Lower lobe of right lung (tissue), 2 donors: ENCODE results near the gene CCL7. TPM values are rescaled to one million over a fixed set of nuclear protein-coding genes. Genes with fewer than 3 reads are reported as not detected.

ENCODE experiments used
- ATAC-seq, 2 donors: fragments of 200-7000 bp; cut with Tn5 transposase; one replicate each; pipeline ENCODE4 v1.9.1; 2020 to 2022; ENCODE audit warnings: mild to moderate bottlenecking in 2 of 2, moderate library complexity in 2 of 2
- DNase-seq: peaks from one replicate; pipeline ENCODE4 v3.0.0-alpha.2; 2020
- H3K27ac ChIP-seq: fragments of 200-600 bp; one replicate; pipeline ENCODE4 v1.8.0; 2022
- H3K27me3 ChIP-seq: fragments of 200-600 bp; one replicate; pipeline ENCODE4 v1.8.0; 2022; ENCODE audit warnings: low read depth
- H3K36me3 ChIP-seq: fragments of 200-600 bp; one replicate; pipeline ENCODE4 v1.8.0; 2022; ENCODE audit warnings: mild to moderate bottlenecking
- H3K4me1 ChIP-seq: fragments of 200-600 bp; one replicate; pipeline ENCODE4 v1.8.0; 2022
- H3K4me3 ChIP-seq: fragments of 200-600 bp; one replicate; pipeline ENCODE4 v1.8.0; 2022; ENCODE audit warnings: mild to moderate bottlenecking
- H3K9me3 ChIP-seq: fragments of 200-600 bp; one replicate; pipeline ENCODE4 v1.8.0; 2022
- intact Hi-C: fragments of 100-400 bp; cut with DNase I; formaldehyde crosslinking; loops from one replicate; pipeline ENCODE4 v1.11.0; 2022
- total RNA-seq: library from RNA; stranded (reverse); fragmentation: NEBNext Ultra II Directional; extraction: Animal tissue kit (Norgen Biotek cat#: 25700); gene quantifications from one replicate; pipeline ENCODE4 v1.2.1, GENCODE V29; 2021
- TF ChIP-seq, protein P1 (sequence below): fragments of 200-600 bp; IDR thresholded peaks from one replicate; pipeline ENCODE4 v1.8.0; 2022; ENCODE audit warnings: antibody characterized with exemption, mild to moderate bottlenecking
- donor health status: DM: no; HTN: yes; CAD: no; lungs with severe emphysema.

CCL7 gene
- total RNA-seq, 1 donor from 2014 or later: not detected

GRCh38 chr17:34255841-34256240 lies 14.2 kb upstream of the CCL7 start:
- Histone ChIP-seq H3K36me3 (no peaks in the 10 kb centered on the region), H3K27ac (peak overlapping the region; percentile 71), H3K4me3 (peak overlapping the region; percentile 51), H3K27me3 (no peaks in the 10 kb centered on the region), H3K9me3 (no peaks in the 10 kb centered on the region), H3K4me1 (peaks cover 59% of the 10 kb centered on the region)
- TF ChIP-seq, protein P1, sequence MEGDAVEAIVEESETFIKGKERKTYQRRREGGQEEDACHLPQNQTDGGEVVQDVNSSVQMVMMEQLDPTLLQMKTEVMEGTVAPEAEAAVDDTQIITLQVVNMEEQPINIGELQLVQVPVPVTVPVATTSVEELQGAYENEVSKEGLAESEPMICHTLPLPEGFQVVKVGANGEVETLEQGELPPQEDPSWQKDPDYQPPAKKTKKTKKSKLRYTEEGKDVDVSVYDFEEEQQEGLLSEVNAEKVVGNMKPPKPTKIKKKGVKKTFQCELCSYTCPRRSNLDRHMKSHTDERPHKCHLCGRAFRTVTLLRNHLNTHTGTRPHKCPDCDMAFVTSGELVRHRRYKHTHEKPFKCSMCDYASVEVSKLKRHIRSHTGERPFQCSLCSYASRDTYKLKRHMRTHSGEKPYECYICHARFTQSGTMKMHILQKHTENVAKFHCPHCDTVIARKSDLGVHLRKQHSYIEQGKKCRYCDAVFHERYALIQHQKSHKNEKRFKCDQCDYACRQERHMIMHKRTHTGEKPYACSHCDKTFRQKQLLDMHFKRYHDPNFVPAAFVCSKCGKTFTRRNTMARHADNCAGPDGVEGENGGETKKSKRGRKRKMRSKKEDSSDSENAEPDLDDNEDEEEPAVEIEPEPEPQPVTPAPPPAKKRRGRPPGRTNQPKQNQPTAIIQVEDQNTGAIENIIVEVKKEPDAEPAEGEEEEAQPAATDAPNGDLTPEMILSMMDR: no peak
- ATAC-seq (no peak), DNase-seq (no peak)
- intact Hi-C loops: no loop called here

DNA sequence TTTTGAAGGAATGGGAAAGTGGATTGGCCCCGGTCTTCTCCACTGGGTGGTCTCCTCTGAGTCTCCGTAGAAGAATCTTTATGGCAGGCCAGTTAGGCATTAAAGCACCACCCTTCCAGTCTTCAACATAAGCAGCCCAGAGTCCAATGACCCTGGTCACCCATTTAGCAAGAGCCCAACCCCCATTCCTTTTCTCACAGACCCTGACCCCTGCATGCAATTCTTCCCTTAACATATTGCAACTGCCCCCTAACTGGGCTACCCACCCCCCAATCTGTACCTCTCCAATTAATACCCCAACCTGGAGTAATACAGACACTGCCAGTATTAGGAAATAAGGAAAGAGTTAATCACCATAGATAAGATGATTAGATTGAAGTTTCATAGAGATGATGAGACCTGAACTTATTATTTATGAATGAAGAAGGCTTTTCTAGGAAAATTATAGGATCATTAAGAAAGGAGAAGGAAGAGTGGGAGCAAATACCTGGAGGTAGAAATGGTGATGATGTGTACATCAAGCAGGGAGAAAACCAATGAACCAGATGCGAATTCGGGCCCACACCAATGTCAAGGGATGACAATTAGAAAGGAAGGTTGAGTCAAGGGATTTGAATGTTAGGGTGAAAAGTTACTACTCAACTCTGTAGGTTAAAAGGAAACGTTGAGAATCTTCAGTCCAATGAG lies 12.6 kb upstream of the CCL7 start:
- ATAC-seq: no peak
- DNase-seq: no peak
- H3K36me3 ChIP-seq: no peaks in the 10 kb centered on the region
- H3K4me1 ChIP-seq: peaks cover 43% of the 10 kb centered on the region
- intact Hi-C loops: no loop called here
- TF ChIP-seq, protein P1: no peak
- H3K9me3 ChIP-seq: no peaks in the 10 kb centered on the region
- no peak overlapping the region for H3K27ac ChIP-seq
- no peaks in the 10 kb centered on the region for H3K27me3 ChIP-seq
- H3K4me3 ChIP-seq: no peak overlapping the region

- Histone ChIP-seq H3K27ac (no peak overlapping the region), H3K9me3 (no peaks in the 10 kb centered on the region), H3K4me3 (no peak overlapping the region), H3K4me1 (peaks cover 38% of the 10 kb centered on the region), H3K36me3 (no peaks in the 10 kb centered on the region), H3K27me3 (no peaks in the 10 kb centered on the region)
- ATAC-seq: no peak
- TF ChIP-seq, protein P1: no peak
- DNase-seq: no peak
- intact Hi-C loops: no loop called here
These were observed 12.1 kb upstream of the CCL7 start for GRCh38 chr17:34257986-34258326.

DNA sequence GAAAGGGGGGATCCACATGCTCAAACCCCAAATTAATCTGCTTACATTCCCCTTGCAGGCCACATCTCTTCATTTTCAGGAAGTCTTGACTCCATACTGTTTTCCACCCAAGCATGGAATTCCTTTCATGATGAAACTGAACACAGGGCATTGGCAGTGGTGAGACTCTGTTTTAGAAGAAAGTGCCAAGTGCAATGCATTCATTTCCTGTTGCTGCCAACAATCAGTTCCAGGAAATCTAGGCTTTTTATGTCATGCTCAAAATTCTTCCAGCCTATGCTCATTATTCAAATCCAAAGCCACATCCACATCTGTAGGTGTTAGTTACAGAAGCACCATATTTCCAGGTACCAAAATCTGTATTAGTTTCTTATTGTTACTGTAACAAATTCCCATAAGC lies 10.9 kb upstream of the CCL7 start:
- Histone ChIP-seq H3K27me3 (no peaks in the 10 kb centered on the region), H3K4me1 (peaks cover 26% of the 10 kb centered on the region), H3K9me3 (no peaks in the 10 kb centered on the region), H3K4me3 (no peak overlapping the region), H3K27ac (no peak overlapping the region), H3K36me3 (no peaks in the 10 kb centered on the region)
- DNase-seq (no peak), ATAC-seq (no peak)
- intact Hi-C loops: no loop called here
- TF ChIP-seq, protein P1: no peak

DNA sequence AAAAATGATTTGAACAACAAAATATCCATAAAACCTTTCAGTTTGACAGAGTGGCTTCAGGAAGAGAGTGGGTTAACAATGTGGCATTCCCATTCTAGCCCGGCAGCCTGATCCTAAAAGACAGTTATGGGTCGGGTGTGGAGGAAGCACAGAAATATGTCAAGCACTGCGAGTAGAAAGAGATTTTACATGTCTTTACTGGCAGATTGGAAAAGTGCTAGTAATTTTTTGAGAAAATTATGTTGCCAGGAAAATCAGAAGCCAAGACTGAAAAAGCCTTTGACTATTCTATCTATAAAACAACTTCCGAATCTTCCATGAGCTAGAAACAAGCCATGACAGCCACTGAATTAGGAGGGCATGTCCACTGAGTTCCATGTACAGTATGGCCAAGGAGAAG lies 9.2 kb upstream of the CCL7 start:
- H3K9me3 ChIP-seq: no peaks in the 10 kb centered on the region
- no peak overlapping the region for H3K4me3 ChIP-seq
- no peaks in the 10 kb centered on the region for H3K27me3 ChIP-seq
- peaks cover 9% of the 10 kb centered on the region for H3K4me1 ChIP-seq
- no peaks in the 10 kb centered on the region for H3K36me3 ChIP-seq
- H3K27ac ChIP-seq: no peak overlapping the region
- ATAC-seq: no peak
- intact Hi-C loops: no loop called here
- TF ChIP-seq, protein P1: no peak
- DNase-seq: no peak
